Testis (tissue), 2 donors: ENCODE data around the gene PHACTR3.

Experiments
- POLR2A ChIP-seq: fragments of 450-650 bp; IDR thresholded peaks from one replicate; pipeline ENCODE4 v1.6.1; 2017; ENCODE audit warnings: antibody characterized with exemption, mild to moderate bottlenecking, moderate library complexity
- TF ChIP-seq, protein P1 (sequence below), 3 experiments: fragments of 450-650 bp in 2 of 3; fragments of 200-600 bp in 1 of 3; sonication (generic) in 1 of 3; IDR thresholded peaks; one replicate each; pipeline ENCODE4 v1.5.1; 2016 to 2019; ENCODE audit warnings: antibody characterized with exemption in 3 of 3, mild to moderate bottlenecking in 2 of 3, moderate library complexity in 1 of 3

DNA sequence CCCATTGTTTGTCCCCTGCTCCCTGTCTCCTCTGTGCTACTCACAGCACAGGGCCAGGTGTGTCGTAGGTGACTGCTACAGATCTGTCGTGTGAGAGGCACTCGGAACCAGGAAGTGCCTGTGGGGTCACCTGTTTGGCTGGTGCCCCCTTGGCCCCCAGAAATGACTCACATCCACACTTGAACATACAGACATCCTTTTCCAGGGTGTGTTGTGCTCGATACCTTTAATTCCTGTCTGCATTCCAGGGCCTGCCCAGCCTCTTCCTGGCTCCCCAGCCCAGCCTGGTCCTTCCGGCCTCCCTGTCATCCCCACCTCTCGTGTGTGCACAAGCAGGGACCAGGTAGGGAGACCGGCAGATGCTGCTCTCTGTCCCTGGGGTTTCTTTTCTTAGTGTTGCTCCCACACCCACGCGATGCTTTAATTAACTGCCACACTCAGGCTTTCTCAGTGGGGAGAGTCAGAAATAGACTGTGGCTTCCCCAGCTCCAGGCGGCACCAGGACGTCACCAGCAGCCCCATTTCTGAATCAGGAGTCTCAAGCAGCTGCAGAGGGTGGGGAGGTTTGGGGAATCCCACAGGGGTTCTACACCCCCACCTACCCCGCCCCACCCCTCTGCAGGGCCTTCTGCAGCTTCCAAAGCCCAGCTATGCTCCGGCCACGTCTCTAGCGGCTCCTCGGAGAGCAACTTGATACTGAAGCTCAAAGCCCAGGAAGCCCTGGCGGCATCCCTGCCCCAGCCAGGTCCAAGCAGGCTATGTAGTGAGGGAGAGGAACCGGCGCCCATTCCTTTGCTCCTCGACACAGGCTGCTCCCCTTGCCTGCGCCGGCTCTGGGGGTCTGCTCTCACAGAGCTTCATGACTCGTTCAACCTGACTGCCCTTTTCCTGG is 226.9 kb downstream of the PHACTR3 start:
- TF ChIP-seq, protein P1, sequence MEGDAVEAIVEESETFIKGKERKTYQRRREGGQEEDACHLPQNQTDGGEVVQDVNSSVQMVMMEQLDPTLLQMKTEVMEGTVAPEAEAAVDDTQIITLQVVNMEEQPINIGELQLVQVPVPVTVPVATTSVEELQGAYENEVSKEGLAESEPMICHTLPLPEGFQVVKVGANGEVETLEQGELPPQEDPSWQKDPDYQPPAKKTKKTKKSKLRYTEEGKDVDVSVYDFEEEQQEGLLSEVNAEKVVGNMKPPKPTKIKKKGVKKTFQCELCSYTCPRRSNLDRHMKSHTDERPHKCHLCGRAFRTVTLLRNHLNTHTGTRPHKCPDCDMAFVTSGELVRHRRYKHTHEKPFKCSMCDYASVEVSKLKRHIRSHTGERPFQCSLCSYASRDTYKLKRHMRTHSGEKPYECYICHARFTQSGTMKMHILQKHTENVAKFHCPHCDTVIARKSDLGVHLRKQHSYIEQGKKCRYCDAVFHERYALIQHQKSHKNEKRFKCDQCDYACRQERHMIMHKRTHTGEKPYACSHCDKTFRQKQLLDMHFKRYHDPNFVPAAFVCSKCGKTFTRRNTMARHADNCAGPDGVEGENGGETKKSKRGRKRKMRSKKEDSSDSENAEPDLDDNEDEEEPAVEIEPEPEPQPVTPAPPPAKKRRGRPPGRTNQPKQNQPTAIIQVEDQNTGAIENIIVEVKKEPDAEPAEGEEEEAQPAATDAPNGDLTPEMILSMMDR (IDR thresholded peaks at IDR 0.05), result no peak
- TF ChIP-seq POLR2A, result no peak
